ENCODE data around the gene RNF141. TPM values are rescaled to one million over a fixed set of nuclear protein-coding genes. Genes with fewer than 3 reads are reported as not detected.

The RNF141 gene
- total and polyA plus RNA-seq, 2 of the 13 experiments (the other 11 are each of a cell fraction or from before 2014, with no cell fraction given), result 9.3 to 22.4 TPM

- TF ChIP-seq ZNF691 (CRISPR knock-in tag; IDR thresholded peaks at IDR 0.05; ENCODE audit: borderline replicate concordance, low read depth) (0 out of 2 replicates have a peak, but pooled peaks have one; percentile 3), ZNF589 (CRISPR knock-in tag; conservative IDR thresholded peaks at IDR 0.05) (no peak), ZNF674 (CRISPR knock-in tag; IDR thresholded peaks at IDR 0.05; ENCODE audit: low read depth) (no peak), CHD4 (IDR thresholded peaks at IDR 0.05; ENCODE audit: borderline replicate concordance, low read length) (no peak), ZNF251 (CRISPR knock-in tag; IDR thresholded peaks at IDR 0.05) (no peak), HMG20B (CRISPR knock-in tag; conservative IDR thresholded peaks at IDR 0.05) (no peak), KMT2A (CRISPR knock-in tag; IDR thresholded peaks at IDR 0.05) (peak; percentile 99), ZNF138 (CRISPR knock-in tag; IDR thresholded peaks at IDR 0.05; ENCODE audit: low read depth) (0 out of 2 replicates have a peak, but pooled peaks have one; percentile 23), FOXO4 (CRISPR knock-in tag; conservative IDR thresholded peaks at IDR 0.05) (no peak), PHF20 (CRISPR knock-in tag; IDR thresholded peaks at IDR 0.05) (peak; percentile 94), SIN3A (IDR thresholded peaks at IDR 0.05; ENCODE audit: borderline replicate concordance, low read depth, low read length) (no peak; the same call in 1 of the 2 replicates), MYPOP (CRISPR knock-in tag; IDR thresholded peaks at IDR 0.05) (peak; percentile 82), E2F1 (CRISPR knock-in tag; IDR thresholded peaks at IDR 0.05) (no peak), NFYC (CRISPR knock-in tag; IDR thresholded peaks at IDR 0.05) (no peak), ZSCAN12 (CRISPR knock-in tag; IDR thresholded peaks at IDR 0.05) (0 out of 2 replicates have a peak, but pooled peaks have one; percentile 2), ARID4A (CRISPR knock-in tag; IDR thresholded peaks at IDR 0.05; ENCODE audit: borderline replicate concordance) (peak; percentile 98), ZMYM2 (CRISPR knock-in tag; IDR thresholded peaks at IDR 0.05) (no peak), ZBTB49 (CRISPR knock-in tag; IDR thresholded peaks at IDR 0.05; ENCODE audit: borderline replicate concordance) (no peak)
Observed at GRCh38 chr11:10540915-10541560, at the start of gene RNF141 (continued).
